Measurements from ENCODE around the gene KDM8. TPM values are rescaled to one million over a fixed set of nuclear protein-coding genes. Genes with fewer than 3 reads are reported as not detected.

The KDM8 gene
- total and polyA plus RNA-seq, 9 of the 15 experiments (the other 6 are each of a cell fraction or from before 2014, with no cell fraction given): 0.61 to 9.1 (median 5.4) TPM

DNA sequence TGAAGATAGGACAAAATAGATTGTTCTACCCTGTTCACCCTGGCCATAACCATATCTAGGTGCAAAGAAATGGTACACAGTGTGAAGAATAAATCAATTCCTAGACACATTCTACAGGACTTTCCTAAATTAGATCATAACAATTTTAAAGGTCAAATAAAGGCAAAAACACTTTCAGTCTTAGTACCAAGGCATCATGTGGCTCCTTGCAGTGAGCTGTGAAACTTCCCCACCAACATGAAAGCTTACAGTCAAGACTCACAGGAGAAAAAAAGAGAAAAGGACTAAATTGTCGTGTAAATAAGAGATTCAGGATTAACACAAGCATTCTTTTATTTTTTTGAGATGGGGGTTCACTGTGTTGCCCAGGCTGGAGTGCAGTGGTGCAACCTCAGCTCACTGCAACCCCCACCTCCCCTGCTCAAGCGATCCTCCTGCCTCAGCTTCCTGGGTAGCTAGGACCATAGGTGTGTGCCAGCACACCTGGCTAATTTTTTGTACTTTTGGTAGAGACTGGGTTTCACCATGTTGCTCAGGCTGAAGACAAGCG is 51.0 kb downstream of the KDM8 start:
- Histone ChIP-seq H2AFZ (ENCODE audit: low read depth, low read length) (no peak overlapping the region), H3K79me2 (ENCODE audit: control insufficient read depth, insufficient read depth, low read length) (no peaks in the 10 kb centered on the region), H3K9me3 (replicated peaks; ENCODE audit: control insufficient read depth, insufficient read depth, low read depth, low read length) (no peaks in the 10 kb centered on the region), H3K4me1 (replicated peaks in 1 of 2; ENCODE audit: control insufficient read depth in 2 of 2, insufficient read depth in 2 of 2, low read length in 2 of 2) (peaks cover 0 to 3% of the 10 kb centered on the region in 2 experiments; a peak in 2 of 5 replicates), H3K27me3 (ENCODE audit: control insufficient read depth in 2 of 2, insufficient read depth in 2 of 2, low read length in 2 of 2) (no peaks in the 10 kb centered on the region), H3K9ac (ENCODE audit: insufficient read depth in 1 of 2, low read depth in 2 of 2, low read length in 2 of 2) (no peak overlapping the region), H3K4me3 (no peak overlapping the region), H3K9me1 (ENCODE audit: control insufficient read depth, insufficient read depth, low read length) (no peaks in the 10 kb centered on the region), H4K20me1 (replicated peaks; ENCODE audit: control insufficient read depth, insufficient read depth, low read length) (no peaks in the 10 kb centered on the region), H3K4me2 (ENCODE audit: insufficient read depth, low read length) (no peak overlapping the region), H3K36me3 (ENCODE audit: control insufficient read depth, insufficient read depth, low read length) (peaks cover 21% of the 10 kb centered on the region; the same call in 2 of the 3 replicates), H3K27ac (ENCODE audit: extremely low read depth, low read depth, low read length) (no peak overlapping the region)
- 86% methylated on average over 3 of the region's 3 CpGs for WGBS (ENCODE audit: insufficient coverage, low coverage, missing lambda C conversion rate)
- TF ChIP-seq HNRNPK (IDR thresholded peaks at IDR 0.05; ENCODE audit: low read depth, low read length, poor library complexity, severe bottlenecking) (no peak), ZNF263 (CRISPR knock-in tag; IDR thresholded peaks at IDR 0.05; ENCODE audit: borderline replicate concordance) (no peak), ZNF347 (CRISPR knock-in tag; IDR thresholded peaks at IDR 0.05; ENCODE audit: low read depth) (no peak), NR2C1 (IDR thresholded peaks at IDR 0.05) (no peak), NR2C1 (tag; IDR thresholded peaks at IDR 0.05) (no peak), ZNF445 (CRISPR knock-in tag; IDR thresholded peaks at IDR 0.05; ENCODE audit: low read depth) (no peak), ZNF316 (IDR thresholded peaks at IDR 0.05) (no peak)
- TF ChIP-seq, protein P1, sequence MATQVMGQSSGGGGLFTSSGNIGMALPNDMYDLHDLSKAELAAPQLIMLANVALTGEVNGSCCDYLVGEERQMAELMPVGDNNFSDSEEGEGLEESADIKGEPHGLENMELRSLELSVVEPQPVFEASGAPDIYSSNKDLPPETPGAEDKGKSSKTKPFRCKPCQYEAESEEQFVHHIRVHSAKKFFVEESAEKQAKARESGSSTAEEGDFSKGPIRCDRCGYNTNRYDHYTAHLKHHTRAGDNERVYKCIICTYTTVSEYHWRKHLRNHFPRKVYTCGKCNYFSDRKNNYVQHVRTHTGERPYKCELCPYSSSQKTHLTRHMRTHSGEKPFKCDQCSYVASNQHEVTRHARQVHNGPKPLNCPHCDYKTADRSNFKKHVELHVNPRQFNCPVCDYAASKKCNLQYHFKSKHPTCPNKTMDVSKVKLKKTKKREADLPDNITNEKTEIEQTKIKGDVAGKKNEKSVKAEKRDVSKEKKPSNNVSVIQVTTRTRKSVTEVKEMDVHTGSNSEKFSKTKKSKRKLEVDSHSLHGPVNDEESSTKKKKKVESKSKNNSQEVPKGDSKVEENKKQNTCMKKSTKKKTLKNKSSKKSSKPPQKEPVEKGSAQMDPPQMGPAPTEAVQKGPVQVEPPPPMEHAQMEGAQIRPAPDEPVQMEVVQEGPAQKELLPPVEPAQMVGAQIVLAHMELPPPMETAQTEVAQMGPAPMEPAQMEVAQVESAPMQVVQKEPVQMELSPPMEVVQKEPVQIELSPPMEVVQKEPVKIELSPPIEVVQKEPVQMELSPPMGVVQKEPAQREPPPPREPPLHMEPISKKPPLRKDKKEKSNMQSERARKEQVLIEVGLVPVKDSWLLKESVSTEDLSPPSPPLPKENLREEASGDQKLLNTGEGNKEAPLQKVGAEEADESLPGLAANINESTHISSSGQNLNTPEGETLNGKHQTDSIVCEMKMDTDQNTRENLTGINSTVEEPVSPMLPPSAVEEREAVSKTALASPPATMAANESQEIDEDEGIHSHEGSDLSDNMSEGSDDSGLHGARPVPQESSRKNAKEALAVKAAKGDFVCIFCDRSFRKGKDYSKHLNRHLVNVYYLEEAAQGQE (IDR thresholded peaks at IDR 0.05; ENCODE audit: borderline replicate concordance): no peak
- TF ChIP-seq, protein P1 (CRISPR knock-in tag; IDR thresholded peaks at IDR 0.05; ENCODE audit: low read depth): no peak
- TF ChIP-seq, protein P2, sequence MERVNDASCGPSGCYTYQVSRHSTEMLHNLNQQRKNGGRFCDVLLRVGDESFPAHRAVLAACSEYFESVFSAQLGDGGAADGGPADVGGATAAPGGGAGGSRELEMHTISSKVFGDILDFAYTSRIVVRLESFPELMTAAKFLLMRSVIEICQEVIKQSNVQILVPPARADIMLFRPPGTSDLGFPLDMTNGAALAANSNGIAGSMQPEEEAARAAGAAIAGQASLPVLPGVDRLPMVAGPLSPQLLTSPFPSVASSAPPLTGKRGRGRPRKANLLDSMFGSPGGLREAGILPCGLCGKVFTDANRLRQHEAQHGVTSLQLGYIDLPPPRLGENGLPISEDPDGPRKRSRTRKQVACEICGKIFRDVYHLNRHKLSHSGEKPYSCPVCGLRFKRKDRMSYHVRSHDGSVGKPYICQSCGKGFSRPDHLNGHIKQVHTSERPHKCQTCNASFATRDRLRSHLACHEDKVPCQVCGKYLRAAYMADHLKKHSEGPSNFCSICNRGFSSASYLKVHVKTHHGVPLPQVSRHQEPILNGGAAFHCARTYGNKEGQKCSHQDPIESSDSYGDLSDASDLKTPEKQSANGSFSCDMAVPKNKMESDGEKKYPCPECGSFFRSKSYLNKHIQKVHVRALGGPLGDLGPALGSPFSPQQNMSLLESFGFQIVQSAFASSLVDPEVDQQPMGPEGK (CRISPR knock-in tag; IDR thresholded peaks at IDR 0.05; ENCODE audit: borderline replicate concordance): no peak
- no peak for FAIRE-seq
- intact Hi-C loops (cut with micrococcal nuclease): no loop called here
- CTCF ChIA-PET (ENCODE audit: low intra/inter-chr PET ratio): no interaction called here
- BruUV-seq (replicated peaks): no TSS peak
- no peak for ATAC-seq
- in situ Hi-C loops (cut with MboI): no loop called here
- POLR2A ChIA-PET: interaction anchor here (0.9 to 1.0 kb wide), 2 partner anchors 14 to 334 kb away, joined by 3 read pairs; partner anchors contain the start of gene NSMCE1
- DNase-seq (ENCODE audit: extremely low read depth in 1 of 4, low spot score in 3 of 4): no peak

All from K562 (cell line).